Measurements from ENCODE around the gene RHBG. TPM values are rescaled to one million over a fixed set of nuclear protein-coding genes. Genes with fewer than 3 reads are reported as not detected.

Gene RHBG
- total RNA-seq, 4 donors from 2014 or later, result not detected

DNA sequence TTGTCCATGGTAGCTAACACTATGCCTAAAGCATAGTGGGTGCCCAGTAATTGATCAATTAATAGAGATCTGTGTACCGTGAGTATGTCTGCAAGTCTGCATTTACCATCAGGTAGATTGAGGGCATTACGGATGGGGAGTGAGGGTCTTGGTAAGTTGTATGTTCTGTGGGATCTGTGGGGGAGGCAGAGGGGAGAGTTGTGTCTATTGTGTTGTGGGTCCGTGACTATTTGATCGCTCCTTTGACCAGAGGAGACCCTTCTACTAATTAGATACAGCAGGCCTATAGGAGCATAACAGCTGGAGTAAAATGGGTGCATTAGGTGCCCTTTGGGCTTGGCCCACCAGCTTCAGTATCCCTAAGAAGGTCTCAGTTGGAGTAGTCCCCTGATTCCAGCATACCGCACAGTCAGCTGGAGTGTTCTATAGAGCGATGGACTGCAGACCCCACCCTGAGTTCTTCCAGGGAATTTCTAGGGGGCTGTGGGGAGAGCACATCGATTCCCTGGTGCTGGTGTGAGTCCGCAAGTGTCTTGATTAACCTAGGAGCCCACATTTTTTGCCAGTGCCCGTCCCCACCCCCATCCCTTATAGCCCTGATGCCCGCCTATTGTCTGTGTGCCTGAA is 55.9 kb downstream of the RHBG start:
- no peak for TF ChIP-seq POLR2AphosphoS5 (IDR thresholded peaks at IDR 0.05)
- TF ChIP-seq, protein P1, sequence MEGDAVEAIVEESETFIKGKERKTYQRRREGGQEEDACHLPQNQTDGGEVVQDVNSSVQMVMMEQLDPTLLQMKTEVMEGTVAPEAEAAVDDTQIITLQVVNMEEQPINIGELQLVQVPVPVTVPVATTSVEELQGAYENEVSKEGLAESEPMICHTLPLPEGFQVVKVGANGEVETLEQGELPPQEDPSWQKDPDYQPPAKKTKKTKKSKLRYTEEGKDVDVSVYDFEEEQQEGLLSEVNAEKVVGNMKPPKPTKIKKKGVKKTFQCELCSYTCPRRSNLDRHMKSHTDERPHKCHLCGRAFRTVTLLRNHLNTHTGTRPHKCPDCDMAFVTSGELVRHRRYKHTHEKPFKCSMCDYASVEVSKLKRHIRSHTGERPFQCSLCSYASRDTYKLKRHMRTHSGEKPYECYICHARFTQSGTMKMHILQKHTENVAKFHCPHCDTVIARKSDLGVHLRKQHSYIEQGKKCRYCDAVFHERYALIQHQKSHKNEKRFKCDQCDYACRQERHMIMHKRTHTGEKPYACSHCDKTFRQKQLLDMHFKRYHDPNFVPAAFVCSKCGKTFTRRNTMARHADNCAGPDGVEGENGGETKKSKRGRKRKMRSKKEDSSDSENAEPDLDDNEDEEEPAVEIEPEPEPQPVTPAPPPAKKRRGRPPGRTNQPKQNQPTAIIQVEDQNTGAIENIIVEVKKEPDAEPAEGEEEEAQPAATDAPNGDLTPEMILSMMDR (IDR thresholded peaks at IDR 0.05), result no peak
- no peak for TF ChIP-seq POLR2A (IDR thresholded peaks at IDR 0.05; ENCODE audit: low read depth)
- TF ChIP-seq EP300 (IDR thresholded peaks at IDR 0.05), result no peak
- Histone ChIP-seq H3K4me1 (peaks cover 20 to 22% (median 21%) of the 10 kb centered on the region in 4 donors), H3K4me3 (no peak overlapping the region), H3K36me3 (no peaks in the 10 kb centered on the region), H3K27me3 (peaks cover 13 to 100% (median 46%) of the 10 kb centered on the region in 4 donors), H3K9me3 (no peaks in the 10 kb centered on the region), H3K27ac (replicated peaks in 1 of 4) (no peak overlapping the region)
- intact Hi-C loops (cut with DNase I), result no loop called here
- WGBS, result 72% methylated on average over 7 of the region's 10 CpGs
- no peak for DNase-seq (ENCODE audit: extremely low spot score)

GRCh38 chr1:156425943-156426342 is 56.9 kb downstream of the RHBG start:
- no peak for TF ChIP-seq POLR2AphosphoS5 (IDR thresholded peaks at IDR 0.05)
- TF ChIP-seq, protein P1 (IDR thresholded peaks at IDR 0.05), result no peak
- TF ChIP-seq EP300 (IDR thresholded peaks at IDR 0.05), result no peak
- TF ChIP-seq POLR2A (IDR thresholded peaks at IDR 0.05; ENCODE audit: low read depth), result no peak
- DNase-seq (ENCODE audit: extremely low spot score), result no peak
- intact Hi-C loops (cut with DNase I), result no loop called here
- Histone ChIP-seq H3K4me3 (no peak overlapping the region), H3K9me3 (no peaks in the 10 kb centered on the region), H3K27me3 (peaks cover 4 to 100% (median 42%) of the 10 kb centered on the region in 4 donors), H3K27ac (replicated peaks in 1 of 4) (no peak overlapping the region), H3K36me3 (no peaks in the 10 kb centered on the region), H3K4me1 (peaks cover 10 to 12% (median 11%) of the 10 kb centered on the region in 4 donors)
- WGBS, result 96% methylated on average over 7 of the region's 7 CpGs

GRCh38 chr1:156427957-156428356 is 58.9 kb downstream of the RHBG start:
- WGBS, result 67% methylated on average over 4 of the region's 5 CpGs
- Histone ChIP-seq H3K27me3 (peaks cover 0 to 100% (median 36%) of the 10 kb centered on the region in 4 donors), H3K36me3 (no peaks in the 10 kb centered on the region), H3K4me1 (no peaks in the 10 kb centered on the region), H3K27ac (replicated peaks in 1 of 4) (no peak overlapping the region), H3K9me3 (no peaks in the 10 kb centered on the region), H3K4me3 (no peak overlapping the region)
- TF ChIP-seq, protein P1 (IDR thresholded peaks at IDR 0.05), result no peak
- TF ChIP-seq EP300 (IDR thresholded peaks at IDR 0.05) (no peak), POLR2AphosphoS5 (IDR thresholded peaks at IDR 0.05) (no peak), POLR2A (IDR thresholded peaks at IDR 0.05; ENCODE audit: low read depth) (no peak)
- intact Hi-C loops (cut with DNase I), result no loop called here
- no peak for DNase-seq (ENCODE audit: extremely low spot score)

DNA sequence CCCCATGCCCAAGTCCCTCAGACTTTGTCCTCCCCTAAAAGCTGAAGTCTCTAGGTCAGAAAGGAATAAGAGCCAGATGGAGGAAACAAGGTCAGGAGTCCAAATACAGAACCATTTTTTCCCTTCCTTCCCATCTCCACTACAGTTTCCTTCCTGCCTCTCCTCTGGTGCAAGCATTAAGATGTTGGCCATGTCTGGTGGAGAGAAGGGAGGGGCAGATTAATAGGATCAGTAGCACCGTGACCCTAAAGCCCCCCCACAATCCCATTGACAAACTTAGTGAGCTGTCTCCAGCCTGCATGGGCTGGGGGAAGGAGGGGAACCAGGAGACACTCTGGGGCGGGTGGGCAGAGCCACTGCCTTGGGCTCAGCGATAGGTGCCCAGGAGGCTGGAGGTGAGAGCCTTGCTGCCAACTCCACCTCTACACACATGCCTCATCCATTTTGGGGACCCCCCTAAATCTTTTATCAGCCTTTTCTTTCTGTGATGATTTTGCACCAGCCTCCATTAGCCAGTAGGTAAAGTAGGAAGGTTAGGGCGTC is 59.8 kb downstream of the RHBG start:
- intact Hi-C loops (cut with DNase I), result no loop called here
- Histone ChIP-seq H3K27me3 (peaks cover 0 to 100% (median 40%) of the 10 kb centered on the region in 4 donors), H3K4me1 (no peaks in the 10 kb centered on the region), H3K27ac (replicated peaks in 1 of 4) (no peak overlapping the region), H3K4me3 (no peak overlapping the region), H3K36me3 (no peaks in the 10 kb centered on the region), H3K9me3 (no peaks in the 10 kb centered on the region)
- DNase-seq (ENCODE audit: extremely low spot score), result no peak
- WGBS, result 13% methylated on average over 4 of the region's 4 CpGs
- TF ChIP-seq EP300 (IDR thresholded peaks at IDR 0.05) (no peak), POLR2A (IDR thresholded peaks at IDR 0.05; ENCODE audit: low read depth) (no peak), POLR2AphosphoS5 (IDR thresholded peaks at IDR 0.05) (no peak)
- TF ChIP-seq, protein P1 (IDR thresholded peaks at IDR 0.05), result no peak
